ENCODE data around the gene FGF12. TPM values are rescaled to one million over a fixed set of nuclear protein-coding genes. Genes with fewer than 3 reads are reported as not detected.
A peak's percentile ranks its signal among the peaks of the same experiment; 100 is the strongest.

Gene FGF12
- total and polyA plus RNA-seq, 2 experiments from 2014 or later = 6.0 to 14.3 TPM

DNA sequence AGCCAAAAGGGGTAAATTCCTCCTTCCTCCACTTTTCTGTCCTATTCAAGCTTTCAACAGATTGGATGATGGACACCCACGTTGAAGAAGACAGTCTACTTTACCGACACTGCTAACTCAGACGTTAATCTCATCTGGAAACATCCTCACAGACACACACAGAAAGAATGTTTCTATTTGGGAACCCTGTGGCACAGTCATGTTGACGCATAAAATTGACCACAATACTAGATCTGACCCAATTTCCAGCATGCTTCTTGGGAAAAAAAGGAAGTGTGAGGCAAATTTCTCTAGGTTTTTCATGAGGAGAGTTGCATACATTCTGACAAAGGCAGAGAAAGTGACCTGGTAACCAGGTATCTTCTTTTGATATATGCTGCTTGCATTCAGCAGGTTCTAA lies 594.1 kb downstream of the FGF12 start:
- Mint-ChIP-seq H3K36me3 (ENCODE audit: low read depth) (peaks cover 7% of the 10 kb centered on the region; the same call in 2 of the 3 replicates), H3K4me1 (peaks cover 5% of the 10 kb centered on the region; the same call in 2 of the 3 replicates), H3K9me3 (peaks cover 5% of the 10 kb centered on the region; the same call in 1 of the 3 replicates), H3K27me3 (ENCODE audit: insufficient read depth, low read depth, poor library complexity) (no peaks in the 10 kb centered on the region), H3K27ac (no peak overlapping the region), H3K4me3 (no peak overlapping the region)
- no peaks in the 10 kb centered on the region for H3K27me3 ChIP-seq (ENCODE audit: insufficient read depth)
- no peak overlapping the region for H3K4me2 ChIP-seq
- H3K27ac ChIP-seq (ENCODE audit: low read depth) = no peak overlapping the region
- H3F3A ChIP-seq (replicated peaks; ENCODE audit: low read depth) = no peaks in the 10 kb centered on the region
- TF ChIP-seq ZNF331 (CRISPR knock-in tag; IDR thresholded peaks at IDR 0.05; ENCODE audit: low read depth) (no peak), POLR2AphosphoS5 (IDR thresholded peaks at IDR 0.05; ENCODE audit: low read depth) (no peak), CREB1 (CRISPR knock-in tag; IDR thresholded peaks at IDR 0.05; ENCODE audit: low read depth) (no peak), ZNF114 (CRISPR knock-in tag; IDR thresholded peaks at IDR 0.05) (no peak), JUNB (IDR thresholded peaks at IDR 0.05; ENCODE audit: unreplicated experiment) (no peak), STAT1 (IDR thresholded peaks at IDR 0.05; ENCODE audit: unreplicated experiment) (no peak), EZH2 (IDR thresholded peaks at IDR 0.05; ENCODE audit: low read depth, unreplicated experiment) (no peak), EZH2phosphoT487 (IDR thresholded peaks at IDR 0.05; ENCODE audit: unreplicated experiment) (no peak), NANOG (IDR thresholded peaks at IDR 0.05; ENCODE audit: borderline replicate concordance) (no peak)
- TF ChIP-seq, protein P1, sequence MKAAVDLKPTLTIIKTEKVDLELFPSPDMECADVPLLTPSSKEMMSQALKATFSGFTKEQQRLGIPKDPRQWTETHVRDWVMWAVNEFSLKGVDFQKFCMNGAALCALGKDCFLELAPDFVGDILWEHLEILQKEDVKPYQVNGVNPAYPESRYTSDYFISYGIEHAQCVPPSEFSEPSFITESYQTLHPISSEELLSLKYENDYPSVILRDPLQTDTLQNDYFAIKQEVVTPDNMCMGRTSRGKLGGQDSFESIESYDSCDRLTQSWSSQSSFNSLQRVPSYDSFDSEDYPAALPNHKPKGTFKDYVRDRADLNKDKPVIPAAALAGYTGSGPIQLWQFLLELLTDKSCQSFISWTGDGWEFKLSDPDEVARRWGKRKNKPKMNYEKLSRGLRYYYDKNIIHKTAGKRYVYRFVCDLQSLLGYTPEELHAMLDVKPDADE (IDR thresholded peaks at IDR 0.05) = no peak
- TF ChIP-seq, protein P2, sequence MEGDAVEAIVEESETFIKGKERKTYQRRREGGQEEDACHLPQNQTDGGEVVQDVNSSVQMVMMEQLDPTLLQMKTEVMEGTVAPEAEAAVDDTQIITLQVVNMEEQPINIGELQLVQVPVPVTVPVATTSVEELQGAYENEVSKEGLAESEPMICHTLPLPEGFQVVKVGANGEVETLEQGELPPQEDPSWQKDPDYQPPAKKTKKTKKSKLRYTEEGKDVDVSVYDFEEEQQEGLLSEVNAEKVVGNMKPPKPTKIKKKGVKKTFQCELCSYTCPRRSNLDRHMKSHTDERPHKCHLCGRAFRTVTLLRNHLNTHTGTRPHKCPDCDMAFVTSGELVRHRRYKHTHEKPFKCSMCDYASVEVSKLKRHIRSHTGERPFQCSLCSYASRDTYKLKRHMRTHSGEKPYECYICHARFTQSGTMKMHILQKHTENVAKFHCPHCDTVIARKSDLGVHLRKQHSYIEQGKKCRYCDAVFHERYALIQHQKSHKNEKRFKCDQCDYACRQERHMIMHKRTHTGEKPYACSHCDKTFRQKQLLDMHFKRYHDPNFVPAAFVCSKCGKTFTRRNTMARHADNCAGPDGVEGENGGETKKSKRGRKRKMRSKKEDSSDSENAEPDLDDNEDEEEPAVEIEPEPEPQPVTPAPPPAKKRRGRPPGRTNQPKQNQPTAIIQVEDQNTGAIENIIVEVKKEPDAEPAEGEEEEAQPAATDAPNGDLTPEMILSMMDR (conservative IDR thresholded peaks at IDR 0.05; ENCODE audit: low read depth in 2 of 2) = no peak
- TF ChIP-seq, protein P3, sequence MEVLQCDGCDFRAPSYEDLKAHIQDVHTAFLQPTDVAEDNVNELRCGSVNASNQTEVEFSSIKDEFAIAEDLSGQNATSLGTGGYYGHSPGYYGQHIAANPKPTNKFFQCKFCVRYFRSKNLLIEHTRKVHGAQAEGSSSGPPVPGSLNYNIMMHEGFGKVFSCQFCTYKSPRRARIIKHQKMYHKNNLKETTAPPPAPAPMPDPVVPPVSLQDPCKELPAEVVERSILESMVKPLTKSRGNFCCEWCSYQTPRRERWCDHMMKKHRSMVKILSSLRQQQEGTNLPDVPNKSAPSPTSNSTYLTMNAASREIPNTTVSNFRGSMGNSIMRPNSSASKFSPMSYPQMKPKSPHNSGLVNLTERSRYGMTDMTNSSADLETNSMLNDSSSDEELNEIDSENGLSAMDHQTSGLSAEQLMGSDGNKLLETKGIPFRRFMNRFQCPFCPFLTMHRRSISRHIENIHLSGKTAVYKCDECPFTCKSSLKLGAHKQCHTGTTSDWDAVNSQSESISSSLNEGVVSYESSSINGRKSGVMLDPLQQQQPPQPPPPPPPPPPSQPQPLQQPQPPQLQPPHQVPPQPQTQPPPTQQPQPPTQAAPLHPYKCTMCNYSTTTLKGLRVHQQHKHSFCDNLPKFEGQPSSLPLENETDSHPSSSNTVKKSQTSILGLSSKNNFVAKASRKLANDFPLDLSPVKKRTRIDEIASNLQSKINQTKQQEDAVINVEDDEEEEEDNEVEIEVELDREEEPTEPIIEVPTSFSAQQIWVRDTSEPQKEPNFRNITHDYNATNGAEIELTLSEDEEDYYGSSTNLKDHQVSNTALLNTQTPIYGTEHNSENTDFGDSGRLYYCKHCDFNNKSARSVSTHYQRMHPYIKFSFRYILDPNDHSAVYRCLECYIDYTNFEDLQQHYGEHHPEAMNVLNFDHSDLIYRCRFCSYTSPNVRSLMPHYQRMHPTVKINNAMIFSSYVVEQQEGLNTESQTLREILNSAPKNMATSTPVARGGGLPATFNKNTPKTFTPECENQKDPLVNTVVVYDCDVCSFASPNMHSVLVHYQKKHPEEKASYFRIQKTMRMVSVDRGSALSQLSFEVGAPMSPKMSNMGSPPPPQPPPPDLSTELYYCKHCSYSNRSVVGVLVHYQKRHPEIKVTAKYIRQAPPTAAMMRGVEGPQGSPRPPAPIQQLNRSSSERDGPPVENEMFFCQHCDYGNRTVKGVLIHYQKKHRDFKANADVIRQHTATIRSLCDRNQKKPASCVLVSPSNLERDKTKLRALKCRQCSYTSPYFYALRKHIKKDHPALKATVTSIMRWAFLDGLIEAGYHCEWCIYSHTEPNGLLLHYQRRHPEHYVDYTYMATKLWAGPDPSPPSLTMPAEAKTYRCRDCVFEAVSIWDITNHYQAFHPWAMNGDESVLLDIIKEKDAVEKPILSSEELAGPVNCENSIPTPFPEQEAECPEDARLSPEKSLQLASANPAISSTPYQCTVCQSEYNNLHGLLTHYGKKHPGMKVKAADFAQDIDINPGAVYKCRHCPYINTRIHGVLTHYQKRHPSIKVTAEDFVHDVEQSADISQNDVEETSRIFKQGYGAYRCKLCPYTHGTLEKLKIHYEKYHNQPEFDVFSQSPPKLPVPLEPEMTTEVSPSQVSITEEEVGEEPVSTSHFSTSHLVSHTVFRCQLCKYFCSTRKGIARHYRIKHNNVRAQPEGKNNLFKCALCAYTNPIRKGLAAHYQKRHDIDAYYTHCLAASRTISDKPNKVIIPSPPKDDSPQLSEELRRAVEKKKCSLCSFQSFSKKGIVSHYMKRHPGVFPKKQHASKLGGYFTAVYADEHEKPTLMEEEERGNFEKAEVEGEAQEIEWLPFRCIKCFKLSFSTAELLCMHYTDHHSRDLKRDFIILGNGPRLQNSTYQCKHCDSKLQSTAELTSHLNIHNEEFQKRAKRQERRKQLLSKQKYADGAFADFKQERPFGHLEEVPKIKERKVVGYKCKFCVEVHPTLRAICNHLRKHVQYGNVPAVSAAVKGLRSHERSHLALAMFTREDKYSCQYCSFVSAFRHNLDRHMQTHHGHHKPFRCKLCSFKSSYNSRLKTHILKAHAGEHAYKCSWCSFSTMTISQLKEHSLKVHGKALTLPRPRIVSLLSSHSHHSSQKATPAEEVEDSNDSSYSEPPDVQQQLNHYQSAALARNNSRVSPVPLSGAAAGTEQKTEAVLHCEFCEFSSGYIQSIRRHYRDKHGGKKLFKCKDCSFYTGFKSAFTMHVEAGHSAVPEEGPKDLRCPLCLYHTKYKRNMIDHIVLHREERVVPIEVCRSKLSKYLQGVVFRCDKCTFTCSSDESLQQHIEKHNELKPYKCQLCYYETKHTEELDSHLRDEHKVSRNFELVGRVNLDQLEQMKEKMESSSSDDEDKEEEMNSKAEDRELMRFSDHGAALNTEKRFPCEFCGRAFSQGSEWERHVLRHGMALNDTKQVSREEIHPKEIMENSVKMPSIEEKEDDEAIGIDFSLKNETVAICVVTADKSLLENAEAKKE (CRISPR knock-in tag; IDR thresholded peaks at IDR 0.05) = no peak
- TF ChIP-seq, protein P4, sequence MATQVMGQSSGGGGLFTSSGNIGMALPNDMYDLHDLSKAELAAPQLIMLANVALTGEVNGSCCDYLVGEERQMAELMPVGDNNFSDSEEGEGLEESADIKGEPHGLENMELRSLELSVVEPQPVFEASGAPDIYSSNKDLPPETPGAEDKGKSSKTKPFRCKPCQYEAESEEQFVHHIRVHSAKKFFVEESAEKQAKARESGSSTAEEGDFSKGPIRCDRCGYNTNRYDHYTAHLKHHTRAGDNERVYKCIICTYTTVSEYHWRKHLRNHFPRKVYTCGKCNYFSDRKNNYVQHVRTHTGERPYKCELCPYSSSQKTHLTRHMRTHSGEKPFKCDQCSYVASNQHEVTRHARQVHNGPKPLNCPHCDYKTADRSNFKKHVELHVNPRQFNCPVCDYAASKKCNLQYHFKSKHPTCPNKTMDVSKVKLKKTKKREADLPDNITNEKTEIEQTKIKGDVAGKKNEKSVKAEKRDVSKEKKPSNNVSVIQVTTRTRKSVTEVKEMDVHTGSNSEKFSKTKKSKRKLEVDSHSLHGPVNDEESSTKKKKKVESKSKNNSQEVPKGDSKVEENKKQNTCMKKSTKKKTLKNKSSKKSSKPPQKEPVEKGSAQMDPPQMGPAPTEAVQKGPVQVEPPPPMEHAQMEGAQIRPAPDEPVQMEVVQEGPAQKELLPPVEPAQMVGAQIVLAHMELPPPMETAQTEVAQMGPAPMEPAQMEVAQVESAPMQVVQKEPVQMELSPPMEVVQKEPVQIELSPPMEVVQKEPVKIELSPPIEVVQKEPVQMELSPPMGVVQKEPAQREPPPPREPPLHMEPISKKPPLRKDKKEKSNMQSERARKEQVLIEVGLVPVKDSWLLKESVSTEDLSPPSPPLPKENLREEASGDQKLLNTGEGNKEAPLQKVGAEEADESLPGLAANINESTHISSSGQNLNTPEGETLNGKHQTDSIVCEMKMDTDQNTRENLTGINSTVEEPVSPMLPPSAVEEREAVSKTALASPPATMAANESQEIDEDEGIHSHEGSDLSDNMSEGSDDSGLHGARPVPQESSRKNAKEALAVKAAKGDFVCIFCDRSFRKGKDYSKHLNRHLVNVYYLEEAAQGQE (IDR thresholded peaks at IDR 0.05; ENCODE audit: unreplicated experiment) = no peak
- H3K9me2 ChIP-seq (ENCODE audit: insufficient read depth) = 0 out of 2 replicates have a peak, but pooled peaks cover 3% of the 10 kb centered on the region
- H3K79me2 ChIP-seq (replicated peaks; ENCODE audit: insufficient read depth) = no peaks in the 10 kb centered on the region
- H3K36me3 ChIP-seq (ENCODE audit: insufficient read depth) = no peaks in the 10 kb centered on the region
- DNase-seq (ENCODE audit: low spot score) (no peak), ATAC-seq (no peak)
- H3K4me1 ChIP-seq (ENCODE audit: insufficient read depth) = no peaks in the 10 kb centered on the region
- H2AFZ ChIP-seq = 0 out of 2 replicates have a peak overlapping the region, but pooled peaks have one; percentile 3
- H4K20me1 ChIP-seq (replicated peaks; ENCODE audit: insufficient read depth) = no peaks in the 10 kb centered on the region
- H3K4me3 ChIP-seq = no peak overlapping the region
